Fibroblast of the aortic adventitia (primary cell): ENCODE data around the gene KIF21A. TPM values are rescaled to one million over a fixed set of nuclear protein-coding genes. Genes with fewer than 3 reads are reported as not detected.

ENCODE experiments used
- total RNA-seq: library from RNA; depleted of rRNA; stranded (reverse); fragments of >200 nt; gene quantifications from 2 replicates; pipeline ENCODE4 v1.2.3, GENCODE V29; 2012; ENCODE audit warnings: low replicate concordance

The KIF21A gene
- total RNA-seq, 1 donor, result 10.8 TPM

Other genes with a start within 250 kb of the KIF21A start
- under 0.01 and 0.25 TPM in 2 replicates for gene ABCD2, start 176.7 kb upstream of the KIF21A start, total RNA-seq